Stimulated activated CD8-positive, alpha-beta memory T cell treated with anti-CD3 and anti-CD28 coated beads, Interleukin-15, amount 100 ng/mL, for 24 hours (primary cell): ENCODE results near the gene DHX34.
"Not testable (repeated sequence)": the region's sequence is repeated elsewhere in the genome, so short reads cannot be mapped to it uniquely, and the experiment has no call there.

Experiments used
- DNase-seq: peaks from one replicate; pipeline ENCODE4 v3.0.0-alpha.2; 2020; ENCODE audit warnings: low read depth

DHX34 gene

DNA sequence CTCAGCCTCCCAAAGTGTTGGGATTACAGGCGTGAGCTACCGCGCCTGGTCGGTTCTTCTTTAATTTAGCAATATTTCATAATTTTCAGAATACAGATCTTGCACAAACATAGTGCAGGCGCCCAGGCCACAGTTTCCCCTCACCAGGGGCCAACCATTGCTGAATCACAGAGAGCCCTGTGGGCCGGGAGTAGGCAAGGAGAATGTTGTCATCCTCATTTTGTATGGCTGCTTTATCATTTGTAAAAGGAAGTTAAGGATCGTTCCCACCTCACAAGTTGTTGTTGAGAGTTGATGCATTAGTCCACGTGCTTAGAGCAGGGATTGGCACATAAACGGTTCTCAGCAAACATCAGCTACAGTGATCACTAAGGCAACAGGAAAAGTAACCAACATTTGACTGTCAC, 40.0 kb downstream of the DHX34 start:
- no peak for DNase-seq

DNA sequence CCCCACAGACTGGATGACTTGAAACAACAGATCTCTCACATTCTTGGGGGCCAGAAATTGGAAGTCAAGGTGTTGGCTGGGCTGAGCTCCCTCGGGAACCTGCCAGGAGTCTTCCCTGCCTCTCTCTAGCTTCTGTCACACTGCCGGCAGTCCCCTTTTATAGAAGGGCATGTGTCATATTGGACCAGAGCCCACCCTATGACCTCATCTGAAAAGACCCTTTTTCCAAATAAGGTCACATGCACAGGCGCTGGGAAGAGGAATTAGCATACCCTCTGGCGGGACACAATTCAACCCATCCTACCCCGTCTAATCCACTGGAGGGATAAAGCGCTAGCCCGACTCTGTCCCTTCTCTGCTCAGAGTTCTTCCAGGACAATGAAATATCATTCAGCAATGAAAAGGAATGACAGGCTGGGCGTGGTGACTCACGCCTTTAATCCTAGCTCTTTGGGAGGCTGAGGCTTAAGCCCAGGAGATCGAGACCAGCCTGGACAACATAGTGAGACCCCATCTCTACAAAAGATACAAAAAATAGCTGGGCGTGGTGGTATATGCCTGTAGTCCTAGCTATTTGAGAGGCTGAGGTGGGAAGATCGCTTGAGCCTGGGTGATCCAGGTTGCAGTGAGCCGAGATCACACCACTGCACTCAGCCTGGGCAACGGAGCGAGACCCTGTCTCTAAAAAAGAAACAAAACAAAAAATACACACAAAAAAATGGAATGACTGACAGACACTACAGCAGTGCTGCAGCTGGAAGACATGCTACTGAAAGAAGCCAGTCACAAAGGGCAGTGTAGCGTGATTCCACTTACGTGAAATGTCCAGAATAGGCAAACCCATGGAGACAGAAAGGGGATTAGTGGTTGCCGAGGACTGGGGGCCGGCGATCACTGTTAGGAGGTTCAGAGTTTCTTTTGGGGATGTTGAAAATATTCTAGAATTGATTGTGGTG, 41.7 kb downstream of the DHX34 start:
- DNase-seq = no peak

DNA sequence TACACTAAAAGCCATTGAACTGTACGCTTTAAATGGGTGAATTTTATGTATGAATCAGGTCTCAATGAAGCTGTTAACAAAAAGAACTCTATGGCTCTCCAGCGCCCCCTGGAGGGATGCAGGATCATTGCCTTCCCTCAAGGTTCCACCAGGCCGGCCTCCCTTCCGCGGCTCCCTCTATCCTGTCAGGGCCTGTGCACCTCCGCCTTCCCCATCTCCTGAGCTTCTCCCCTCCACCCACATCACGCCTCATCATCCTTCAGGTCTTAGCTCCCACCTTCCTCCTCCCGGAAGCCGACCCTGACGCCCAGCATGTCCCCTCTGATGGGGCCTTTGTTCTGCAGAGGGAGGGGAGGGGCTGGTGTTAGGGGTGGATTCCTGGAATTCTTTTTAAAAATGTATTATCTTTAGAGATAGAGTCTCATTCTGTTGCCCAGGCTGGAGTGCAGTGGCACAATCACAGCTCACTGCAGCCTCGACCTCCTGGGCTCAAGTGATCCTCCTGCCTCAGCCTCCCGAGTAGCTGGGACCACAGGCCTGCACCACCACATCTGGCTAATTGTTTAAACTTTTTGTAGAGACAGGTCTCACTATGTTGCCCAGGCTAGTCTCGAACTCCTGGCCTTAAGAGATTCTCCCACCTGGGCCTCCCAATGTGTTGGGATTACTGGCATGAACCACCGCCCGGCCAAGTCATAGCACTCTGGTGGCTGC, 42.6 kb downstream of the DHX34 start:
- peak; percentile 75 for DNase-seq

DNA sequence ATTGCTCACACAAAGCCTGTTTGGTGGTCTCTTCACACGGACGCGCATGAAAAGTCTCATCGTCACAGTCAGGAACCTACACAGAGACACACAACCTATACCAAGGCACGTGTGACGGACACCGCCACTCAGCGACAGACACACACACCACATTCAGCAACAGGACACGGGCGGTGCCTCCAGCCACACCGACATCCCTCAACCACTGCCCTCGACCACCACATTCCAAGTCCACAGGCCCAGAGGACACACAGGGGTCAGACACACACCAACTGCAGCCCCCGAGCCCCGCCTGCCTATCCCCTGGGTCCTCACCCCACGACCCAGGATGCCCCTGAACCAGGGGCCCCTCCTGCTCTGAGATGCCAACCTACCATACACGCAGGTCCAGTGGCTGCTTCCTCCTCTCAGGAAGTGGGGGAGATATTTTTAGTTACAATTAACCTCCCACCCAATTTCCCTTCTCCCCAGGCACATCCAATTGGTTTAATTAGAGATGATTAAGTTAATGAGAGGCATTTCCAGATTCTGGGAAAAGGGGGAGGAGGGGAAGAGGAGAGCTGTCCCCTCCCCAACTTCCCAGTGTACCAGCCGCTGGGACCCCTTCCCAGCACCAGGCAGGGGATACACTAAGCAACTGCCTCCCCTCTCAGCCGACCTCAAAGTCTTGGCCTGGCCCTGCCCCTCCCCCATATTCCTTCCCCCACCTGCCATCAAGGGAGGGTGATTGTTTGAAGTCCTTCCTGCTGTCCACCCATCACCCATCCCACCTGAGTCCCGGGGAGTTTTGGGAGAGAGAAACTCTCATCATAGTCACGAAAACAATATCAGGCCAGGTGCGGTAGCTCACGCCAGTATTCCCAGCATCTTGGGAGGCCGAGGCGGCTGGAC, 49.8 kb downstream of the DHX34 start:
- no peak for DNase-seq

DNA sequence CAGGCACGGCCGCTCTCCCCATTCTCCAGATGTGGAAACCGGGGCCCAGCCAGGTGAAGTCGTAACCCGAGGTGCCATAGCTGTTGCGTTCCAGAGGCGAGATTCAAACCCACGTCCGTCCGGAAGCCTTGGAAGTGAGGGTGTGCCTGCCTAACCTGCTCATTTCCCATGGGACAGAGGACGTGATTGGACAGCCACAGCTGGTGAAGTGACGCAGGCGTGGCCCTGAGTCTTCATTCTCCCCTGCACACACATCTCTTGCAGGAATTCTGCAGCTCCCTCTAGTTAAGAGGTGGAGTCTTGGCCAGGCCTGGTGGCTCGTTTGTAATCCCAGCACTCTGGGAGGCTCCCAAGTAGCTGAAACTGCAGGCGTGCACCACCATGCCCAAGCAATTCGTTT, 53.4 kb downstream of the DHX34 start:
- no peak for DNase-seq

DNA sequence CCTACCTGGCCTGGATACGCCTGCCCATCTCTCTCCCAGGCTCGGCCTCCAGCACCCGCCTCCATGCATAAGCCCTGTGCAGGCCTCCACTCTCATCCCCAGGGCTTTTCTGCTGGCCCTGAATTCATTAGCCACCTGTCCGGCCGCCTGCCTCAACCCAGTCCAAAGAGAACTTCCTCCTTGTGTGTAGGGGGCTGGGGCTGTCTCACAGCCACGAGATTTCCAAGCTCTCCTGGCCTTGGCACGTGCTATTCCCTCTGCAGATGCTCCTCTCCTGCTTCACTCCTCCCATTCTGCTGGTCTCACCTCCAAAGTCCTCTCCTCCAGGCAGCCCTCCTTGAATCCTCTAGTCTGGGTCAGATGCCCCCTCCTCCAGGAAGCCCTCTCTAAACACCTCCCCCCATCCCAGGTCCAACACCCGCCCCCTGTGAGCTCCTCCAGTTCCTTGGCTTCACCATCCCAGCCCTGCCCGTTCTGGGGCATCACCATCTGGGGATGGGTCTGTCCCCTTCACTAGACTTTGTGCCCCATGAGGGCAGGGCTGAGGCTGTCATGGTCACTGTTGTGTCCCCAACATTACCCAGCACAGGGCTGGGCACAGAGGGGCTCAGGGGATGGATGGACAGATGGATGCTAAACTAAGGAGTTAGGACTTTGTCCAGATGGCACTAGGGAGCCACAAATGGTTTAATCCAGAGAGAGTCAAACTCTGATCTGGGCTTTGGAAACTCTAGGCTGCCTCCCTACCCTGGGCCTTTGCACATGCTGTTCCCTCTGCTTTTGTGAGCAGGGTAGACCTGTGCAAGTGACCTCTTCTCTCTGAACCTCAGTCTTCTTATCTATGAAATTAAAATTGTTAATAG, 55.5 kb downstream of the DHX34 start:
- no peak for DNase-seq

DNA sequence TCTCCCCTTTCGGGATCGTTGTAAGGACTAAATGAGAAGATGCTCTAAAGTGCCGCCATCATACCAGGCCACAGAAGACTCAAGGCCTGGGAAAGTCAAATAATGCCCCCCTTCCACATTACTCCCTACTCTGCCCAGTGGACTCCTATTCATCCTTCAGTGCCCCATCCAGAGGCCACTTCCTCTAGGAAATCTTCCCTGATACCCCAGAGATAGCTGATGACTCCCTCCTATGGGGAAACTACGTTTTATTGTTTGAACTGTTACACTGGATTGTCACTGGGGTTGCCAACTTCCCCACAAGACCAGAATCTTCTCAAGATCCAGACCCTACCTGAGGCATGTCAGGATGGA, 56.1 kb downstream of the DHX34 start:
- no peak for DNase-seq

DNA sequence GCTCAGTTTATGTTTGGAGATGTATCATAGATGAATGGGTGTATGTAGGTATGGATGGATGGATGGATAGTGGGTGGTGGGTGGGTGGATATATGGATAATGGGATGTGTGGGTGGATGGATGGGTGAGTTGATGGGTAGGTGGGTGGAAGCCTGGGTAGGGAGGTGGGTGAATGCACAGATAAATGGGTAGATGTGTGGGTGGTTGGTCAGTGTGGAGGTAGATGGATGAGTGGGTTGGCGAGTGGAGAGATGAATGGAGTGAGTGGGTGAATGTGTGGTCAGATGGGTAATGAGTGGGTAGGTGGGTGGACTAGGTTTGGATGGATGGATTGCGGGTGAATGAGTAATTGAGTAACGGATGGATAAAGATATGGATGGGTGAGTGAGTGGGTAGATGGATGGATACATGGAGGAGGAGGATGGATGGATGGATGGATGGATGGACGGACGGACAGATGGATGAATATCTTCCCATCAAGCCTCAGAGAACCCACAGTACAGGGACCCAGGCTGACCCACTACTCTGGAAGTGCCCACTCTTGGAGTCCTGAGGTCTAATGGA, 56.8 kb downstream of the DHX34 start:
- no peak for DNase-seq

DNA sequence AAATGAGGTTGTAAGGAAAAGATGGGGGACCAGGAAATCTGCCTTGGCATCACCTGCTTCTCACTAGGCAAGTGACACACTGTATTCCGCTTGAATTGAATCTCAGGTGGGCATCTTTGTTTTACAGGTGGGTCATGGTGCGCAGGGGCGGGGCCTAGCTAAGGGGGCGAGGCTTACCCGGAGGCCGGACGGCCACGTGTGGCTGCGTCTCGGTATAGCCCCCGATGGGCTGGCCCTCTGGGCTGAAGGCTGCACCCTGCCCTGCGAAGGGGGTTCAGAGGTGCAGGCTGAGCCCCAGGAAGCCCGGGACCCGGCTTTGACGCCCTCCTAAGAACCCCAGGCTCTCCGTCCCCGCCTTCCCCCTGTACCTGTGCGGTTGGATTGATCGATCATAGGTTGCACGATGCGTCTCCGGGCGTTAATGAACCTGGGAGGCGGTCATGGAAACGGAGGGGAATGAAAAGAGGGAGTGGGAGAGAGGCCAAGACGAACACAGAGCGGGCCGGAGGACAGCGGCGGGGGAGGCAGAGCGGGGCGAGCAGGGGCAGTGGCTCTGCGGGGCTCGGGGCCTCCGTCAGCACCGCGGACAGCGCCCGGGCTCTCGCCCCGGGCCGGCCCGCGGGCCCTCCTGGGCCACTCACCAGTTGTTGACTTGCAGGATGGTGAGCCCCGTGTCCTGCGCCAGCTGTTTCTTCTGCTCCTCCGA, 57.7 kb downstream of the DHX34 start:
- DNase-seq = no peak

DNA sequence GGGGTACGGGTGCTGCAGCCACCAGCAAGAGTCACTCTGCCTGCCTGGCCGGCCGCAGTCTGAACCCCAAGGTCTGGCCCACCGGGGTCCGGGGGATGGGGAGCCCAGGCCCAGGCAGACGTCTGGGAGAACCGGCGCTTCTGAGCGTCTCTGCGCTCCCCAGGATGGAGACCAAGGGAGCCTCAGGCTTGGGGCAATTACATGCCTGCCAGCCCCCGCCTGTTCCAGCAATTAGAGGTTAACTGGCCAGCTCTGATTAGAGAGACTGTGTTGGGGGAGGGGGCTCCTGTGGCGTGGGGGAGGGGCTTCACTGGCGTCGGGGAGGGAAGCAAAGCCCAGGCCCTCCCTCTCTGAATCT, 58.3 kb downstream of the DHX34 start:
- no peak for DNase-seq

DNA sequence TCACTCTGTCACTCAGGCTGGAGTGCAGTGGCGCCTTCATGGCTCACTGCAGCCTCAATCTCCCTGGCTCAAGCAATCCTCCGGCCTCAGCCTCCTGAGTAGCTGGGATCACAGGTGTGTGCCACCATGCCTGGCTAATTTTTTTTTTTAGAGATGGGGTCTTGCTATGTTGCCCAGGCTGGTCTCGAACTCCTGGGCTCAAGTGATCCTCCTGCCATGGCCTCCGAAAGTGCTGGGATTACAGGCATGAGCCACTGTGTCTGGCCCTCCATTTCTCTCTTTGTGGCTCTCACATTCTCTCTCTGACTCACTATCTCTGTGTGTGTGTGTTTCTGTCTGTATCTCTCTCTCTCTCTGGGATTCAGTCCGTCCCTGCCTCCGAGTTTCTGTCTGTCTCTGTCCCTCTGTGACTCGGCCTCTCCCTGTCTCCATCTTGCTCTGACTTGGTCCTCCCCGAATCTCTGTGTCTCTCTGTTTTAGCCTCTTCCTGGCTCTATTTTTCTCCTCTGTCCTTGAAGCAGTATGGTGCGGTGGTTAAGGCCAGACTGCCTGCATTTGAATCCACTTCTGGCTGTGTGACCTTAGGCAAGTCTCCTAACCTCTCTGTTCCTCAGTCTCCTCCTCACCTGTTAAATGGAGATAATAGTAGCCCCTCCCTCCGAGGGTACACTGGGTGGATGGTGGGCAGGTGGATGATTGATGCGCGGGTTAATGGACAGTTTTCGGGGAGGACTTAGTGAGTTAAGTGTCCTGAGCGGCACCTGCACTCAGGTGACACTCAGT, 59.2 kb downstream of the DHX34 start:
- DNase-seq = no peak

DNA sequence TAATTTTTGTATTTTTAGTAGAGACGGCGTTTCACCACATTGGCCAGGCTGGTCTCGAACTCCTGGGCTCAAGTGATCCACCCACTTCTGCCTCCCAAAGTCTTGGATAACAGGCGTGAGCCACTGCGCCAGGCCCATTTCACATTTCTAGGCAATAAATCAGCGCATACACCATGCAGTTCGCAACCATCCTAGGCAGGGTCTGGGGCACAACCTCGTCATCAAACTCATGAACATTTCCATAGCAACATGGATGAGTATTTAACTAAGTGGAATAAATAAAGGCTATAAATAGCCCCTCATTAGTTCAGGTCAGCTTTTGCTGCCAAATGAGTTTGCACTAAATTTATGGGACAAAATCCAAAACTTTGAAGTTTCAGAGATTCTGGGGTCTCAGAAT, 62.0 kb downstream of the DHX34 start:
- DNase-seq = no peak

DNA sequence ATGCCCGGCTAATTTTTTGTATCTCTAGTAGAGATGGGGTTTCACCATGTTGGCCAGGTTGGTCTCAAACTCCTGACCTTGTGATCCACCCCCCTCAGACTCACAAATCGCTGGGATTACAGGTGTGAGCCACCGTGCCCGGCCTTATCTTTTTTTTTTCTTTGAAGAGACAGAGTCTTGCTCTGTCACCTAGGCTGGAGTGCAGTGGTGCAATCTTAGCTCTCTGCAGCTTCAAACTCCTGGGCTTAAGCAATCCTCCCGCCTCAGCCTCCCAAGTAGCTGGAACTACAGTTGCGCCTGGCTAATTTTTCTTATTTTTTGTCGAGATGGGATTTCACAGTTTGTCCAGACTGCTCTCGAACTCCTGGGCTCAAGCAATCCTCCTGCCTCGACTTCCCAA, 62.6 kb downstream of the DHX34 start:
- not testable (repeated sequence) for DNase-seq

DNA sequence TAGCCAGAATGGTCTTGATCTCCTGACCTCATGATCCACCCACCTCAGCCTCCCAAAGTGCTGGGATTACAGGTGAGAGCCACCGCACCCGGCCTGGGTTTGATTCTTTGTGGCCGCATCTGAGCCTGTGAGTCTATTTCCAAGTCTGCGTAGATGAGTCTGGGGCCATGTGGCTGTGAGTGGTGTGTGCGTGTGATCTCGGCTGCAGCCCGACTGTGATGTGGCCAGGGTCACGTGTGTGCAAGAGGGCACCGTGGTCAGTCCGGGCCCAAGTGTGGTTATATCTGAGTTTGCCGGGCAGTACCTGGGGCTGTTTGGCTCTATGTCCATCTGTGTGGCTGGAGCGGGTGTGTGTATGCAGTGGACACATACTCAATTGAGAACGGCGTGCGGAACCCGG, 64.8 kb downstream of the DHX34 start:
- DNase-seq = no peak

DNA sequence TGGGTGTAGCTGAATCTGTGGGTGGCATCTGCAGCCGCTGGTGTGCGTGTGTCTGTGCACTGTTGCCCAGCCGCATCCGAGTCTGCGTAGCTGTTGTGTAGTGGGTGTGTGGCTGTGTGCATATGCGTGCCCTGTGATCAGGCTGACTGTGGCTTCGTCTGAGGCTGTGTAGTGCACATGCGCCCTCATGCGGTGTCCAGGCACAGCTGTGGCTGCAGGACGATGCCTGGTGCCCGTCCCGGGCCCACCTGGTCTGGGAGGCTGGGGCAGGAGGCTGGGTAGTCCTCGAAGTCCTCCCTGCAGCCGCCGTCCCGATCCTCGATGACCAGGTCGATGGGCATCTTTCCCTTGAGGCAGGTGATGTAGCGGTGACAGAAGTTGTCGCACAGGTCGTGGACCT, 65.4 kb downstream of the DHX34 start:
- no peak for DNase-seq

DNA sequence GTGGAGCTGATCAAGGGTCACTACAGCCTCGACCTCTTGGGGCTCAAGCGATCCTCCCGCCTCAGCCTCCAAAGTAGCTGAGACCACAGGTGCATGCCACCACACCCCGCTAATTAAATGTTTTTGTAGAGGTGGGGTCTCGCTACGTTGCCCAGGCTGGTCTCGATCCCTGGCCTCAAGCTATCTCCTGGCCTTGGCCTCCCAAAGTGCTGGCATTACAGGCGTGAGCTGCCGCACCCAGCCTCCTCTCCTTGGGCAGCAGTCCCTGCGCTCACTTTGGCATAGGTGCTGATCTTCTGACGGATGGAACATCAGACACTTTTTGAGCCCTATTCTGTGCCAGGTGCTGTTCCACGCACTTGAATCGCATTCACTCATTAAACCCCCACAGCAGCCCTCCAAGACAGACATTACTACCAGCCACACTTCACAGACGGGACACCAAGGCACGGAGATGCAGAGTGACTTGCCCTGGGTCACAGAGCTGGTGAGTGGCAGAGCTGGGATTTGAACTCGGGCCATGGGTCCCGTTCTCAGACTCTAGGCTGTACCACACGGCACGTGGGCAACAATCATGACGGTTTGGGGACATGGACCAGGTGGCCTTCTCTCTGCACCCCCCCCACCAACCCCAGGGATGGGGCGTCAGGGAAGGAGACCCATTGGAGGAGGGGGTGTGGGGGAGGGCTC, 67.0 kb downstream of the DHX34 start:
- no peak for DNase-seq

DNA sequence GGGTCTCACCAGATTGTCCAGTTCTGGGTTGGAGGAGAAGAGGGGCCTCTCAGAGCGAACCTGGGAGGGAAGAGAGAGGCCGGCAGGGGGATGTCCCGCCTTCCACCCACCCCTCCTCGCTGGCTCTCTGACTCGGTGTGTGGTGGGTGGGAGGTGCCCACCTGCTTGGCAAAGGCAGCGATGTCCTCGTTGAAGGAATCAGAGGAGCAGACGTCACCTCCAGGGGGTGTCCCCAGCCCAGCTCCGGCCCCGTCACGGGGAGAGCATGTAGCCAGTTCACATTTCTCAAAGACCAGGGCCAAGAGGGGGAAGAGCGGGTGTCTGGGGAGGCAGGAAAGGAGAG, 67.5 kb downstream of the DHX34 start:
- DNase-seq = no peak

DNA sequence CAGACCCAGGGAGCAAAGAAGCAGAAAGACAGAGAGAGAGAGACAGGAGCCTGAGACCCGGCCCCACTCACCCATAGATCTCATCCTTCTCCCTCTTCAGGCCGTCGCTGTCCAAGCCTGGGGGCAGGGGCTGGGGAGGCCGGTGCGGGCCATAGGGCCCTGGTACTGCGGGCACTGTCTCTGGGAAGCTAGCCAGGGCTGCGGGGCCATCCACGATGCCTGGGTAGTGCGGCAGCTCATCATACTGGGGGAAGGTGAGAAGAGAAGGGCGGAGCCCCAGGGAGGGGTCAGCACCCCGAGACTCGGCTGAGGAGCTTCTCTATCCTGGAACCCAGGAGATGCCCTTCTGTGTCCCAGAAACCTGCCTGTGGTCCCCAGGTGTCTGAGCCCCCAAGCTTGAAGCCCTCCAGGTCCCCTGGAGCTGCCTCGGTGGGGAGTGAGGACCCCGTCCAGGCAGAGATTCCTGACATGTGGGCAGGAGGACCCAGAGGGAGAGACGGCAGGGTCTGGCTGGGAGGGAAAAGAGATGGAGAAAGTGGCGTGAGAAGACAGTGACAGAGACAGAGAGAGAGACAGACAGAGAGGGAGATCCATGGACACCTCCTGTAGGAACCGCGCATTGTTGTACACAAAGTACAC, 68.1 kb downstream of the DHX34 start:
- DNase-seq = no peak
